HG02623 (cell line): ENCODE data around the gene UNC13B.
"Not testable (repeated sequence)": the region's sequence is repeated elsewhere in the genome, so short reads cannot be mapped to it uniquely, and the experiment has no call there.

Experiments
- ATAC-seq: cut with Tn5 transposase; IDR thresholded peaks from one replicate; pipeline ENCODE4 v1.9.1; 2021; ENCODE audit warnings: moderate library complexity; ENCODE audit not compliant: unreplicated experiment

UNC13B gene

DNA sequence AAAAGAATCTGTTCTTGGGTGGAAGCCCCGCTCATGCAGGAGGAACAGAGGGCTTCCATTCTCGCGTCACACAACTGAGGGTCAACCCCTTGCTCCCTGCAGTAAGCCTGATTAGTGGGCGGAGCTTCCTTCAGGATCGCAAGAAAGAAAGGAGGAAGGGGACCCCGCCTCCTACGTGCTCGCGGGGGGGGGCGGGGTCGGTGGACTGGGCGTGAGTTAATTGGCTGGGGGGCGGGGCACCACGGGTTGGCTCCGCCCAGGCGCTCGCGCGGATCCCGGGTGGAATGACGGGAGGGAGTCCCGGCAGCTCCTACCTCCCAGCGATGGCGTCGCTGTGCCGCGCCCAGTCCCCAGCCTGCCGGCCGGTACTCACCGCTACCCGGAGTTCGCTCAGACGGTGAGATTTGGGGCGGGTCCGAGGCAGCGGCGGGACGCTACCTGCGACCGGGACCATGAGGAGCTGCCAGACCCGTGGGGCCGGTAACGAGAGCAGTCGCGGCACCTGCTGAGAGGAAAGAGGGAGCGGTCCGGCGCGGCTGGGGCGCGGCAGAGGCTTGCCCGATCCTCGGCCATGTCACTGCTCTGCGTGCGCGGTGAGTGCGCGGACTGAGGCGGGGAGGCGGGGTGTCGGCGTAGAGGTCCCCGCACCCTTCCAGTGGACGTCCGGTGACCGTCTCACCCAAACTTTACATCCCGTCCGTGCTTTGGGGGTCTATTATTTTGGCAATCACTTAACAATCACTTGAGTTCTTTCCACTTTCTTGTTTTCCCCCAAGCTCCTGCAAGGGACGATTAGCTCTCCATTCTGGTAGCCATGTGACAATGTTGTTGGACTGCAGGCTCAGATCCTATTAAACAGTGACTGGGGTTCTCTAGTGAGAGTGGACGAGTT, at the start of gene UNC13B:
Gene UNC13B, plus strand, starts transcription at position 297 of the 892 bp plus-strand sequence. Its CDS starts 275 bp downstream, at position 572.
- peak; percentile 67 for ATAC-seq

DNA sequence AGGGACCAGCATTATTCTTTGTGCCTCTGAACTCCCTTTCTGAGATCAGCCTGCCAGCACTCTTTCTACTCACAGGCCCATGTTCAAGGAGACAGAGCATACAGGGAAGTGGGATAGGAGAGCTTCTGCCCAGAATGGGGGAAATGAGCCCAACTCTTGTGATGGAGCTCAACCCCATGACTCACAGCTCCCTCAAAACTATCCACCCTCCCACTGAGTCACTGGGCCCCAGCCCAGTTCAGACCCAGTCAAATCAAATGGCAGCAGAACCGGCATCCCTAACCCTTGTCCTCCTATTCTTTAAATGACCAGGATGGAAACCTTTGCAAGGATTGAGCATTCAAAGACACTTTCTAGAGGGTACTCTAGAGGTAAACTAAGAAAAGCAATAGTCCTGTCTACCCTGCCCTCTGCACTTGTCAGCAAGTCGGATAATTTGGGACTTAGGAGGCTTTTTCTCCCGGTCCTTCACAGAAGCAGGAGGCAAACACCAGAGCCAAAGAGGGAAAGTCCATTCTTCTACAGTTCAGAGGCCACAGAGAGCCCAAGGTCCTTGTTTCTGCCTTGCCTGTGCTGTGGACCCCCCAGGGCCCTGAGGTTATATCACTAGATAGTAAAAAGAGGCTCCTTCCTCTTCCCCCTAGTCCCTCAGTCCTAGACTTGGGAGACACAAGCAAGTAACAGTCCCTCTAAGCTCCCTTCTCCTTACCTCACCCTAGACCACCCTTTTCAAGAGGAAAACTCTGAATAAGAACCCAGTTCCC, 49.4 kb upstream of the UNC13B start:
- no peak for ATAC-seq

GRCh38 chr9:35114113-35114839, 47.5 kb upstream of the UNC13B start:
- ATAC-seq: no peak

DNA sequence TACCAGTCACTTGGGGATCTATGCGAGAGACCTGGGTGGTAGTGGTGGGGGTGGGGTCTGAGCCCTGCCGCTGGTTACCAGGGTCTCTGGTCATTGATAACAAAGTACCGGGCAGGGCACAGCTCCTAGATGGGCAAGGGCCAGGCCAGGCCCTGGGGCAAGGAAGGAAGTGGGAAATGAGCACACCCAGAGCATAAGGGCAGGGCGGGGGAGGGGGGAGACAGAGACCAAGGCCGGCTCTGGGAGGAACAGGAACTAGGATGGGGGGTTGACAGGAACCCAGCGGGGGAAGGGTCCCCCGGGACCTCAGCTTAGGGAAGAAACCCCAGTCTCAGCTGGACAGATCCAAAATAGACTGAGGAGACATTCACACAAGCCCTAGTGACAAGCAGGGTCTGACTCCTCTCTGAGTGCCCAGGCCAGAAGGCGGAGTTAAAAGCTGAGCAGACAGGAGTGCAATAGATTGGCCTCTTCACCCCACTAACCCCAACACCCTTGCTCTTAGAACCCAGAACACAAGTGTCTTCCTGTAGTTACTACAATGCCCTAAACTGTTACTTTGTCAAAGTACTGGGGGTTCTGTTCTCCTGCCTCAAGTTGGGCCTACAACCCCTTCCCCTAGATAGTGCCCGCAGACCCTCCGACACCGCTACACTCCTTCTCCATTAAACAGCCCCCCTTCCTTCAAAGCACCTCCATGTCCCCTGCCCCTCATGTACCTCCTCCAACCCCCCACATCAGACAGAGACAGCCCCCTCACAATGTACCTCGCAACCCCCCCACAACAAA, 46.8 kb upstream of the UNC13B start:
- ATAC-seq: no peak

DNA sequence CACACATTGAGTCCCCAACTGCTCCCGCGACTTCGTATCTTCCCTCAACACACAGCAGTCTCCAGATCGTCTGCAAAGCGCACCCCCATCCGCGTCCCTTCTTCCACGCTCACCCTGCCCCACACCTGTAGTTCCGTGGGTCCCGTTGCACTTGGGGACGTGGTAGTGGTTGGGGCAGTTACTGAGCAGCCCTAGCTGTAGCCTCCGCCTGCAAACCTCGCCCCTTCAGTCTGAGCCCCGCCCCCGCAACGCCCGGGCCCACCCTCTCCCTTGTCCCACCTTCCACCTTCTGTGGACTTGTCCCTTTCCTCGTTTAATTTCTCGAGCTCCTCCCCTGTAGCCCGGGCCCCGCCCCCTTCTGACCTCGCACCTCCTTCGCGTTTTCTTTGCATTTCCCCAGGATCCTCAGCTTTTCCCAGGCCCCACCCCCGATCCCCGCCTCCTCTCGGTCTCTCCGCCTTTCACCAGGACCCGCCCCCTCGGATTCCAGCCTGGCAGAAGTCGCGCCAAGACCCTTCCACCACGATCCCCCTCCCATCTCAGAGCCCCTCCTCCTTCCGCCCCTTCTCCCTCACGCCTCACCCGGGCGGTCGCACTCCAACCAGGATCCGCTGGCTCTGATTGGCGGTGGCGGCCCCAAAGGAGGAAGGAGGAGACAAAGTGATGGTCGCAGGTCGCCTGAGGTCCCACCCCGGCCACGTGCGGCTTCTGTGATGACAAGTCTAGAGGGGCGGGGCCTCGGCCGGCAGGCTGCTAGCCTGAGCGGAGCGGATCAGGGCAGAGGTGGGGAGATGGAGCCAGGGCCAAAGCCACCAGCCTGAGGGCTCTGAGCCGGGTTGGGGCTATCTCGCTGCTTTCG, 45.9 kb upstream of the UNC13B start, which contains the start of gene ATOSB:
Gene ATOSB, minus strand, starts transcription at position 183 of the 859 bp plus-strand sequence. CDS start 7,588 bp downstream, outside the sequence.
- peak; percentile 51 for ATAC-seq

GRCh38 chr9:35116539-35116897, 45.3 kb upstream of the UNC13B start:
- no peak for ATAC-seq

DNA sequence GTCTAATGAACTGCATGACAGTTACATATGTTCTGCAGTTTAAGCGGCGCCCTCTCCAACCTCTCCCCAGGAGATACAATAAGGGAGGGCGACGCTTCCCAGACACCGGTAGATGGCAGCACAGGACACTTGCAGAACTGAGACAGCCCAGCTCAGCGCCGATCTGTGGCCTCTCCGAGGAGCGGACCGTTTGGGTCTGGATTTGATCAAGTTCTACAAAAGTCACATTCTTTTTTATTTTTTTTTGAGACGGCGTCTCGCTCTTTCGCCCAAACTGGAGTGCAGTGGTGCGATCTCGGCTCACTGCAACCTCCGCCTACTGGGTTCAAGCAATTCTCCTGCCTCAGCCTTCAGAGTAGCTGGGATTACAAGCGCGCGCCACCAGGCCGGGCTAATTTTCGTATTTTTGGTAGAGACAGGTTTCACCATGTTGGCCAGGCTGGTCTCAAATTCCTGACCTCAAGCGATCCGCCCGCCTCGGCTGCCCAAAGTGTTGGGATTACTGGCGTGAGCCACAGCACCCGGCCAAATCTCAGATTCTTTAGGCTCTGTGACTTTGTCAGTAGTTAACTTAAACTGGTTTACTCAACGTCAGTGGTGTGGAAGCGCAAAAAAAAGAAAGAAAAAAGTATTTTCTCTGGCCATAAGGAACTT, 44.8 kb upstream of the UNC13B start:
- ATAC-seq: peak; percentile 34

GRCh38 chr9:35134920-35135319, 26.9 kb upstream of the UNC13B start:
- ATAC-seq: no peak

GRCh38 chr9:35135988-35136387, 25.8 kb upstream of the UNC13B start:
- no peak for ATAC-seq

DNA sequence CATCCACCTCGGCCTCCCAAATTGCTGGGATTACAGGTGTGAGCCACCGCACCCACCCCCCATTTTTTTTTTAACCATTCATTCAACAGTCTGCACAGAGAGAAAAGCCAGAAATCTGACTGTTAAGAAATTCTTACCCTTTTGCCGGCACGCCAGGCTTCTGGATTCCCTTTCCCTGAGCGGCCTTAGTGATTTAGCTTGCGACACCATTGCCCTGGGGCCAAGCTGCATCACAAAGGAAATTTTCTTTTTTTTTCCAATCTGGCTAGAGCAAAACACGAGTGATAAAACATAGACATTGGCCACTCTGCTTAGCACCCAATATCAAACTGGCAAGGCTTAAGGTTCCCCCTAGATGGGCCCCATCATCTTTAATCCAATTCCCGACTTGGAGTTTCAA, 24.9 kb upstream of the UNC13B start:
- ATAC-seq: no peak

DNA sequence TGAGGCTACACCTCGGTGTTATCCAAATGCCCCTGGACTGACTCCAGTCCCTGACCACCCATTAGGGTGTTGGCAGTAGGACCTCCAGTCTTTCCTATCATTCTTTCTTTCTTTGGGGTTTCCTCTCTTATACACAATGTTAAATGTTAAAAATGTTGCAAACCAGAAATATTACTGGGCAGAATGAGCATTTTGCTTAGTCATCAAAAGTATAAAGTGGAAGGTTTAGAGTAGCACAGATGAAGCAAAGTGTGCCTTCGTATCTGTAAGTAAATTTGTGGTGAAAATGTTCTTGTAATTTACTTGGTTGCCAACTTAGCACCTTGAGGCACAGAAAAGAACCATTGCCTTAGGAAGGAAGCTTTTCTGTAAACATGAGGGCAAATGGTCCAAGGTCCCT, 21.7 kb upstream of the UNC13B start:
- no peak for ATAC-seq

DNA sequence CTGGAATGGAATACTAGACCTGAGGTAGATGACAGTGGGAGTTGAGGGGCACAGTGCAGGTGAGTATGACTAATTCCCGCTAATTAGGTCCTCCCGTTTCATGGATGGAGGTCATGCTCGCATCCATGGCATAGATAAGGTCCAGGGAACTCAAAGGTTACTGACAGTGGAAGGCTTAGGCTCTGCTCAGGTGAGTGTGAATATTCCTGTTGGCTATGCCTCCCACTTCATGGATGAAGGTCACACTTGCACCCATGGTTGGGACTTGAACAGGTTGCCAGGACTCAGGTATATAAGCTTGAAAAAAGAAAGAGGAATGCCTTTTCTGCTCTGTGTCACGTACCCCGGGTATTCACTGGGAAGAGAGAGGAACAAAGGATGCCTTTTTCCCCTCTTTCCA, 19.8 kb upstream of the UNC13B start:
- no peak for ATAC-seq

DNA sequence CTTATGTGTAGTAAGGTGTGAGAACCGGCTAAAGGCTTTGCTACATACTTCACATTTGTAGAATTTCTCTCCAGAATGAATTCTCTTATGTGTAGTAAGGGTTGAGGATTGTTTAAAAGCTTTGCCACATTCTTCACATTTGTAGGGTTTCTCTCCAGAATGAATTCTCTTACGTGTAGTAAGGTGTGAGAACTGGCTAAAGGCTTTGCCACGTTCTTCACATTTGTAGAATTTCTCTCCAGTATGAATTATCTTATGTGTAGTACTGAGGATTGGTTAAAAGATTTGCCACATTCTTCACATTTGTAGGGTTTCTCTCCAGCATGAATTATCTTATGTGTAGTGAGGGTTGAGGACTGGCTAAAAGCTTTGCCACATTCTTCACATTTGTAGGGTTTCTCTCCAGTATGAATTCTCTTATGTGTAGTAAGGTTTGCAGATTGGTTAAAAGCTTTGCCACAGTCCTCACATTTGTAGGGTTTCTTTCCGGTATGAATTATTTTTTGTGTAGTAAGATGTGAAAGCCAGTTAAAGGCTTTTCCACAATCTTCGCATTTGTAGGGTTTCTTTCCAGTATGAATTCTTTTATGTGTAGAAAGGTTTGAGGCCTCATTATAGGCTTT, 13.8 kb upstream of the UNC13B start:
- not testable (repeated sequence) for ATAC-seq

DNA sequence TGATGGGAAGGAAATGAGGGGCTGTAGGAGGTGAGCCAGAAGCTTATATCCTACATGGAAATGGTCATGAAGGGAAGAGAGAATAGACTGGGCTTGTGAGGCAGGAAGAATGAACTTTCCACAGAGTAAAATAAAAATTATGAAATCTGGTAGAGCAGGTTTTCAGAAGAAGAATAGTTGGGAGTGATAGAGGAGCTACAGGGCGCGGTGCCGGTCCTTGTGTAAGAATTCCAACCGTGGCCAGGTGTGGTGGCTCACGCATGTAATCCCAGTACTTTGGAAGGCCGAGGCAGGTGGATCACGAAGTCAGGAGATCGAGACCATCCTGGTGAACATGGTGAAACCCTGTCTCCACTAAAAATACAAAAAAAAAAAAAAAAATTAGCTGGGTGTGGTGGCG, 8.9 kb upstream of the UNC13B start:
- no peak for ATAC-seq

DNA sequence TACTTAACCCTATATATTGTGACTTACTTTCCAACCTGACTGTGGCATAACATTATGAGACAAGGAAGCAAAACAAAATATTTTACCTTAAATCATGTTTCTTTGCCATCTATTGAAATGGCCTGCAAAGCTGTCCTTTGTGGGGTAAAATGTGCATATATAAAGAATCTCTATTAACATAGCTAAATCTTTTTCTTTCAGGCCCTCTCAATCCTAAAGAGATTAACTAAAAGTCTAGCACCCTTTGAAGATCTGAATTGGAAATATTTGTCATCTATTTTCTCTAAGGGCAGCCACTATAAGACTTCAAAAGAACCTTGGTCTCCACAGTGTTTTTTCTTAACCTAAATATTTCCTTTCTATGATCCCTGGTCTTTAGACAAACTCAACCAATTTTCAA, 5.0 kb upstream of the UNC13B start:
- ATAC-seq: no peak

DNA sequence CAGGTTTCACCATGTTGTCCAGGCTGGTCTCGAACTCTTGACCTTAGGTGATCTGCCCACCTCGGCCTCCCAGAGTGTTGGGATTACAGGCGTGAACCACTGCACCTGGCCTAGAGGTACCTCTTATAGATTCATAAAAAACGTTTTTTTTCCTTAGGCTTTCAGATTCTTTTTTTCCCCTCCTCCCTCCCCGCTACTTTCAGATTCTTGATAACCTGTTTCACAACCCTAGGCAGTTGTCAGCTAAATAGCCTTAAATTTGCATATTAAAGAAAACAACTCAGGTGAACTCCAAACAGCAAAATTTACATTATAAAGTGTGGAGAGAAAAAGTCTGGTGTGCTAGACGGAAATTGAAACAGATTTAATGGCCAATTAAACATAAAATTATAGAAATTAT, 4.0 kb upstream of the UNC13B start:
- ATAC-seq: not testable (repeated sequence)

- ATAC-seq: no peak
Measured at GRCh38 chr9:35158501-35159280, 3.1 kb upstream of the UNC13B start.
